WTC11 (cell line): ENCODE results near the gene CST6. TPM values are rescaled to one million over a fixed set of nuclear protein-coding genes. Genes with fewer than 3 reads are reported as not detected.
A peak's percentile ranks its signal among the peaks of the same experiment; 100 is the strongest.
"Not testable (repeated sequence)": the region's sequence is repeated elsewhere in the genome, so short reads cannot be mapped to it uniquely, and the experiment has no call there.

Experiments
- ATAC-seq: fragments of 200-7000 bp; cut with Tn5 transposase; 2 replicates; pipeline ENCODE4 v1.10.0; 2021; ENCODE audit warnings: mild to moderate bottlenecking, moderate library complexity
- CTCF ChIA-PET: fragments of 300-600 bp; sonication (Branson Sonifier 250); formaldehyde crosslinking; loops from one replicate; lab custom pipeline; 2021; ENCODE audit warnings: antibody characterized with exemption; lab: Charles Lee
- POLR2A ChIA-PET: fragments of 350-600 bp; sonication (Branson Sonifier 250); formaldehyde crosslinking; loops from one replicate; lab custom pipeline; 2021; ENCODE audit warnings: antibody characterized with exemption; lab: Charles Lee
- DNase-seq: peaks from one replicate; pipeline ENCODE4 v3.0.0; 2021; ENCODE audit warnings: low spot score
- H3K27ac Mint-ChIP-seq: 2 replicates; pipeline ENCODE4 v1.8.0; 2021; ENCODE audit warnings: mixed read lengths
- H3K27me3 Mint-ChIP-seq: 2 replicates; pipeline ENCODE4 v1.8.0; 2021; ENCODE audit warnings: low read depth, mild to moderate bottlenecking, moderate library complexity, mixed read lengths
- H3K36me3 Mint-ChIP-seq: 2 replicates; pipeline ENCODE4 v1.8.0; 2021; ENCODE audit warnings: mixed read lengths
- H3K4me1 Mint-ChIP-seq: 2 replicates; pipeline ENCODE4 v1.8.0; 2022; ENCODE audit warnings: mixed read lengths
- H3K4me3 Mint-ChIP-seq: 2 replicates; pipeline ENCODE4 v1.8.0; 2021; ENCODE audit warnings: mild to moderate bottlenecking, moderate library complexity, mixed read lengths
- H3K9me3 Mint-ChIP-seq: 2 replicates; pipeline ENCODE4 v1.8.0; 2021; ENCODE audit warnings: mixed read lengths
- CREB1 ChIP-seq: sonication (generic); formaldehyde crosslinking; IDR thresholded peaks from 2 replicates; pipeline ENCODE4 v1.8.0; 2023; ENCODE audit warnings: mild to moderate bottlenecking, missing genetic modification reagents
- FOXK1 ChIP-seq: sonication (generic); formaldehyde crosslinking; IDR thresholded peaks from 2 replicates; pipeline ENCODE4 v1.8.0; 2022; ENCODE audit warnings: mild to moderate bottlenecking, moderate library complexity, missing genetic modification reagents
- HMGA2 ChIP-seq: fragments of 250-450 bp; sonication (Bioruptor Pico); IDR thresholded peaks from 2 replicates; pipeline ENCODE4 v1.4.0; 2021; ENCODE audit warnings: mild to moderate bottlenecking, moderate library complexity
- MXD4 ChIP-seq: fragments of 250-450 bp; sonication (Bioruptor Pico); IDR thresholded peaks from 2 replicates; pipeline ENCODE4 v1.8.0; 2021; ENCODE audit warnings: mild to moderate bottlenecking, moderate library complexity, borderline replicate concordance
- MYBL2 ChIP-seq: sonication (generic); formaldehyde crosslinking; IDR thresholded peaks from 2 replicates; pipeline ENCODE4 v1.8.1; 2023; ENCODE audit warnings: mild to moderate bottlenecking, moderate library complexity, missing genetic modification reagents
- PRRX2 ChIP-seq: fragments of 250-450 bp; sonication (Bioruptor Pico); IDR thresholded peaks from 2 replicates; pipeline ENCODE4 v1.8.0; 2021; ENCODE audit warnings: mild to moderate bottlenecking
- TEAD1 ChIP-seq: sonication (generic); formaldehyde crosslinking; IDR thresholded peaks from 2 replicates; pipeline ENCODE4 v1.8.0; 2022; ENCODE audit warnings: mild to moderate bottlenecking, missing genetic modification reagents
- TP53 ChIP-seq: sonication (generic); formaldehyde crosslinking; IDR thresholded peaks from 2 replicates; pipeline ENCODE4 v1.8.1; 2023; ENCODE audit warnings: mild to moderate bottlenecking, missing genetic modification reagents
- ZNF219 ChIP-seq: sonication (generic); formaldehyde crosslinking; IDR thresholded peaks from 2 replicates; pipeline ENCODE4 v1.8.0; 2023; ENCODE audit warnings: missing genetic modification reagents, mild to moderate bottlenecking, borderline replicate concordance
- ZNF232 ChIP-seq: sonication (generic); formaldehyde crosslinking; IDR thresholded peaks from 2 replicates; pipeline ENCODE4 v1.8.0; 2022; ENCODE audit warnings: mild to moderate bottlenecking, missing genetic modification reagents
- ZNF263 ChIP-seq: sonication (generic); formaldehyde crosslinking; IDR thresholded peaks from 2 replicates; pipeline ENCODE4 v1.8.1; 2022; ENCODE audit warnings: low read depth, mild to moderate bottlenecking, moderate library complexity, missing genetic modification reagents
- ZNF423 ChIP-seq: fragments of 250-450 bp; sonication (Bioruptor Pico); IDR thresholded peaks from 2 replicates; pipeline ENCODE4 v2.1.2; 2022; ENCODE audit warnings: mild to moderate bottlenecking, moderate library complexity
- total RNA-seq: library from RNA; stranded (reverse); gene quantifications from 3 replicates; pipeline ENCODE4 v1.2.3, GENCODE V29; 2021
- TF ChIP-seq, protein P1 (sequence below): sonication (generic); formaldehyde crosslinking; IDR thresholded peaks from 2 replicates; pipeline ENCODE4 v1.8.1; 2023; ENCODE audit warnings: mild to moderate bottlenecking, moderate library complexity, missing genetic modification reagents
- TF ChIP-seq, protein P2 (sequence below): sonication (generic); formaldehyde crosslinking; IDR thresholded peaks from 2 replicates; pipeline ENCODE4 v1.8.0; 2023; ENCODE audit warnings: missing genetic modification reagents, mild to moderate bottlenecking, borderline replicate concordance
- TF ChIP-seq, protein P3 (sequence below): sonication (generic); formaldehyde crosslinking; IDR thresholded peaks from 2 replicates; pipeline ENCODE4 v1.8.1; 2022; ENCODE audit warnings: mild to moderate bottlenecking, moderate library complexity, missing genetic modification reagents
- TF ChIP-seq, protein P4 (sequence below): sonication (generic); formaldehyde crosslinking; IDR thresholded peaks from 2 replicates; pipeline ENCODE4 v1.8.0; 2022; ENCODE audit warnings: mild to moderate bottlenecking, missing genetic modification reagents

The CST6 gene
- total RNA-seq, 1 experiment from 2014 or later: 0.72 TPM

DNA sequence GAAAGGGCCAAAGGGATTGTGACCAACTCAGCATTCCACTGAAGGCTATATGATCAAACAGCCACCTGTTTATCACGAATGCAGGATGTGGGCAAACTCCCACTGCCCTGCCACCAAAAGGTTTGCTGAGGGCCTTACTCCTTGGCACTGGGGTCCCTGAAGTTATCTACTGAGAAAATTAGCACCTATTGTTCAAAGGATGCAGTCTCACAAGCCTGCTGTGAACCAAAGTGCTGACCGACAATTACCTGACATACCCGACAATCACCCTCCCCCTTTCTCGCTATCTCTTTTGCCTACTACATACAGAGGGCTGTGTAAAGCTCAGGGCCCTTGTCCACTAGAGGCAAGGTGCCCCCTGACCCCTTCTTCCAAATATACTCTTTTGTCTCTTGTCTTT lies 1.8 kb upstream of the CST6 start:
- H3K4me1 Mint-ChIP-seq, H3K36me3 Mint-ChIP-seq: not testable (repeated sequence)
- CTCF ChIA-PET: interaction anchor here (0.7 to 2.7 kb wide), 4 partner anchors 12 to 317 kb away, joined by 4 to 12 read pairs (median 4); partner anchors contain the start of gene CCDC85B

DNA sequence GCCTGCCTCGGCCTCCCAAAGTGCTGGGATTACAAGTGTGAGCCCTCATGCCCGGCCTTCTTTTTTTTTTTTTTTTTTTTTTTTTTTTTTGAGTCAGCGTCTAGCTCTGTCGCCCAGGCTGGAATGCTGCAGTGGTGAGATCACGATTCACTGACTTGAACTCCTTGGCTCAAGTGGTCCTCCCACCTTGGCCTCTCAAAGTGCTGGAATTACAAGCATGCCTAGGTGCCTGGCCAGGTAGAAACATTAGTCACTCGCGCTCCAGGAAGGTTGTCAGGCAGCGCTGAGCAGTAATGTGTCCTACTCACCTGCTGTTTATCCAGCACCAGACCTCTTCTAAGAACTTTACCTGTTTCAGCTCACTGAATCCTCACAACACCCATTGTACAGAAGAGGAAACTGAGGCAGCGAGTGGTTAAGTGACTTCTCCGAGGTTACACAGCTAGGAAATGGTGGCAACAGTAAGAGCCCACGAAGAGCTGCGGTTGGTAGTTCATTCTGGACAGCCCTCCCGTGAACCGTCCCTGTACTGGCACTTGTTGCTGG lies 496 bp upstream of the CST6 start:
- no peak overlapping the region for H3K27ac Mint-ChIP-seq
- ATAC-seq (no peak), DNase-seq (no peak)
- H3K27me3 Mint-ChIP-seq: peaks cover 22% of the 10 kb centered on the region
- no peaks in the 10 kb centered on the region for H3K36me3 Mint-ChIP-seq
- no peaks in the 10 kb centered on the region for H3K9me3 Mint-ChIP-seq
- TF ChIP-seq PRRX2 (CRISPR knock-in tag): no peak
- TF ChIP-seq, protein P1, sequence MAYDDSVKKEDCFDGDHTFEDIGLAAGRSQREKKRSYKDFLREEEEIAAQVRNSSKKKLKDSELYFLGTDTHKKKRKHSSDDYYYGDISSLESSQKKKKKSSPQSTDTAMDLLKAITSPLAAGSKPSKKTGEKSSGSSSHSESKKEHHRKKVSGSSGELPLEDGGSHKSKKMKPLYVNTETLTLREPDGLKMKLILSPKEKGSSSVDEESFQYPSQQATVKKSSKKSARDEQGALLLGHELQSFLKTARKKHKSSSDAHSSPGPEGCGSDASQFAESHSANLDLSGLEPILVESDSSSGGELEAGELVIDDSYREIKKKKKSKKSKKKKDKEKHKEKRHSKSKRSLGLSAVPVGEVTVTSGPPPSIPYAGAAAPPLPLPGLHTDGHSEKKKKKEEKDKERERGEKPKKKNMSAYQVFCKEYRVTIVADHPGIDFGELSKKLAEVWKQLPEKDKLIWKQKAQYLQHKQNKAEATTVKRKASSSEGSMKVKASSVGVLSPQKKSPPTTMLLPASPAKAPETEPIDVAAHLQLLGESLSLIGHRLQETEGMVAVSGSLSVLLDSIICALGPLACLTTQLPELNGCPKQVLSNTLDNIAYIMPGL (CRISPR knock-in tag): no peak
- no peak for TF ChIP-seq TP53 (CRISPR knock-in tag)
- TF ChIP-seq MYBL2 (CRISPR knock-in tag): no peak
- ChIA-PET CTCF (interaction anchor here (0.6 to 3.5 kb wide), 10 partner anchors 9 to 231 kb away, joined by 3 to 42 read pairs (median 8); partner anchors contain the start of genes BANF1, EIF1AD, FIBP and MUS81), POLR2A (interaction anchor here (0.6 to 1.5 kb wide), 3 partner anchors 123 to 1247 kb away, joined by 3 read pairs; partner anchors contain the start of genes CFL1 and FIBP)
- peak overlapping the region; percentile 30; the same call in 1 of the 2 replicates for H3K4me3 Mint-ChIP-seq
- peaks cover 8% of the 10 kb centered on the region; the same call in 1 of the 2 replicates for H3K4me1 Mint-ChIP-seq

More for the DNA sequence above, 1.8 kb upstream of the CST6 start:
- H3K27ac Mint-ChIP-seq, H3K9me3 Mint-ChIP-seq, ATAC-seq, POLR2A ChIA-PET, H3K4me3 Mint-ChIP-seq, DNase-seq: not testable (repeated sequence)
- H3K27me3 Mint-ChIP-seq: peaks cover 22% of the 10 kb centered on the region

DNA sequence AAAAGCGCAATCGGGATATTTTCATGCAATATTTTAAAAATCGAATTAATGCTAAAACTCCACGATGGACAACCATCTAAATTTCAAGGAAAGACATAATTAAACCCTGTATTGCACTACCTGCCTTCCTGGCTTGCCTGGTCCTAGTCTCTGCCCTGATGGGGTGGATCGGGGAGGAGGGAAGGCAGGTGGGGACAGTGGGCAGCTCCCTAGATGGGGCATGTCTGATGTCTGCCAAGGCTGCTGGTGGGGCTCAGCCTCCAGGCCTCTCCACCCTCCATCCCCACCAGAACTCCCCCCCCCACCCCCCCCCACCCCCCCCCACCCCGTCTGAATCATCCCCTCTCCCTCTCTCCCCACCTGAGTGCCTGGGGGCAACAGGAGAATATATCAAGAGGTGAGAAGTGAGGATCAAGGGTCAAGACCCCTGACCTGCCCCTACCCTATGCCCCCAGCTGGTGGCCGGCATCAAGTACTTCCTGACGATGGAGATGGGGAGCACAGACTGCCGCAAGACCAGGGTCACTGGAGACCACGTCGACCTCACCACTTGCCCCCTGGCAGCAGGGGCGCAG lies 650 bp downstream of the CST6 start:
- Mint-ChIP-seq H3K27me3 (peaks cover 22% of the 10 kb centered on the region), H3K9me3 (no peaks in the 10 kb centered on the region), H3K36me3 (no peaks in the 10 kb centered on the region), H3K27ac (no peak overlapping the region), H3K4me3 (no peak overlapping the region), H3K4me1 (peaks cover 1% of the 10 kb centered on the region; the same call in 1 of the 2 replicates)
- ChIA-PET CTCF (interaction anchor here (0.6 to 3.5 kb wide), 10 partner anchors 10 to 159 kb away, joined by 3 to 42 read pairs (median 8); partner anchors contain the start of genes BANF1, EIF1AD, FIBP and MUS81), POLR2A (interaction anchor here (0.6 to 1.5 kb wide), 2 partner anchors 124 to 125 kb away, joined by 3 to 8 read pairs; partner anchors contain the start of gene FIBP)
- no peak for DNase-seq
- no peak for ATAC-seq
- TF ChIP-seq HMGA2 (CRISPR knock-in tag): no peak
- TF ChIP-seq, protein P2, sequence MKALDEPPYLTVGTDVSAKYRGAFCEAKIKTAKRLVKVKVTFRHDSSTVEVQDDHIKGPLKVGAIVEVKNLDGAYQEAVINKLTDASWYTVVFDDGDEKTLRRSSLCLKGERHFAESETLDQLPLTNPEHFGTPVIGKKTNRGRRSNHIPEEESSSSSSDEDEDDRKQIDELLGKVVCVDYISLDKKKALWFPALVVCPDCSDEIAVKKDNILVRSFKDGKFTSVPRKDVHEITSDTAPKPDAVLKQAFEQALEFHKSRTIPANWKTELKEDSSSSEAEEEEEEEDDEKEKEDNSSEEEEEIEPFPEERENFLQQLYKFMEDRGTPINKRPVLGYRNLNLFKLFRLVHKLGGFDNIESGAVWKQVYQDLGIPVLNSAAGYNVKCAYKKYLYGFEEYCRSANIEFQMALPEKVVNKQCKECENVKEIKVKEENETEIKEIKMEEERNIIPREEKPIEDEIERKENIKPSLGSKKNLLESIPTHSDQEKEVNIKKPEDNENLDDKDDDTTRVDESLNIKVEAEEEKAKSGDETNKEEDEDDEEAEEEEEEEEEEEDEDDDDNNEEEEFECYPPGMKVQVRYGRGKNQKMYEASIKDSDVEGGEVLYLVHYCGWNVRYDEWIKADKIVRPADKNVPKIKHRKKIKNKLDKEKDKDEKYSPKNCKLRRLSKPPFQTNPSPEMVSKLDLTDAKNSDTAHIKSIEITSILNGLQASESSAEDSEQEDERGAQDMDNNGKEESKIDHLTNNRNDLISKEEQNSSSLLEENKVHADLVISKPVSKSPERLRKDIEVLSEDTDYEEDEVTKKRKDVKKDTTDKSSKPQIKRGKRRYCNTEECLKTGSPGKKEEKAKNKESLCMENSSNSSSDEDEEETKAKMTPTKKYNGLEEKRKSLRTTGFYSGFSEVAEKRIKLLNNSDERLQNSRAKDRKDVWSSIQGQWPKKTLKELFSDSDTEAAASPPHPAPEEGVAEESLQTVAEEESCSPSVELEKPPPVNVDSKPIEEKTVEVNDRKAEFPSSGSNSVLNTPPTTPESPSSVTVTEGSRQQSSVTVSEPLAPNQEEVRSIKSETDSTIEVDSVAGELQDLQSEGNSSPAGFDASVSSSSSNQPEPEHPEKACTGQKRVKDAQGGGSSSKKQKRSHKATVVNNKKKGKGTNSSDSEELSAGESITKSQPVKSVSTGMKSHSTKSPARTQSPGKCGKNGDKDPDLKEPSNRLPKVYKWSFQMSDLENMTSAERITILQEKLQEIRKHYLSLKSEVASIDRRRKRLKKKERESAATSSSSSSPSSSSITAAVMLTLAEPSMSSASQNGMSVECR (CRISPR knock-in tag): no peak
- no peak for TF ChIP-seq ZNF219 (CRISPR knock-in tag)
- TF ChIP-seq TP53 (CRISPR knock-in tag): no peak
- no peak for TF ChIP-seq ZNF423 (CRISPR knock-in tag)

DNA sequence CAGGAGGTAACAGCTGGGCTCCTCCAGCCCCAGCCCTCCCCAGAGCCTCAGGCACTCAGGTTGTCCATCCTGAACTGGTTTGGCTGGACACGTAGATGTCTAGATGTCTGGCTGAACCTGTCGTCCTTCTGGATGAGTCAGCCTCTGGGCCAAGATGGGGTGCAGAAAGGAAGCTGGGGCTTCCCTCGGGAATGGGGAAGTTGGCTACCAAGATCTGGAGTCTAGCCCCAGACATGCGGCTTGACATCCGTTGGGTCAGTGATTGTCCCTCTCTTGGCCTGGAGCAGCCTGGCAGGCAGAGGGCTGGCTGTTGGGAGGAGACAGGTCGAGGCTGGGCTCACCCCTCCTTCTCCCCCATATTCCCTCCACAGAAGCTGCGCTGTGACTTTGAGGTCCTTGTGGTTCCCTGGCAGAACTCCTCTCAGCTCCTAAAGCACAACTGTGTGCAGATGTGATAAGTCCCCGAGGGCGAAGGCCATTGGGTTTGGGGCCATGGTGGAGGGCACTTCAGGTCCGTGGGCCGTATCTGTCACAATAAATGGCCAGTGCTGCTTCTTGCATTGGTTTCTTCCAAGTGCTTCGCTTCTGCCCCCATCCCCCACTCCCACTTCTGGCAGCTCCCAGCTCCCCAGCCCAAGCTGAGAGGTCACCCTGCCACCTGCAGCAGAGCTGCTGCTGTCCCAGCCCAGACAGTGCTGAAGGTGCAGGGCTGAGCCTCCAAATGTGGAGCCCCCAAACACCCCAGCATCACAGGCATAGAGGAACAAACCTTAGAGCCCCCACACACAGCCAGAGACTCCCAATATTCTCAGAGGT lies 1.3 kb downstream of the CST6 start:
- ATAC-seq (no peak), DNase-seq (no peak)
- Mint-ChIP-seq H3K36me3 (no peaks in the 10 kb centered on the region), H3K4me3 (no peak overlapping the region), H3K27ac (no peak overlapping the region), H3K27me3 (peaks cover 22% of the 10 kb centered on the region), H3K4me1 (no peaks in the 10 kb centered on the region), H3K9me3 (no peaks in the 10 kb centered on the region)
- CTCF ChIA-PET: interaction anchor here (0.6 to 3.5 kb wide), 7 partner anchors 9 to 154 kb away, joined by 3 to 42 read pairs (median 7); partner anchors contain the start of gene FIBP
- TF ChIP-seq TEAD1 (CRISPR knock-in tag): no peak
- no peak for TF ChIP-seq ZNF219 (CRISPR knock-in tag)
- no peak for TF ChIP-seq ZNF263 (CRISPR knock-in tag)
- no peak for TF ChIP-seq MXD4 (CRISPR knock-in tag)
- no peak for TF ChIP-seq ZNF232 (CRISPR knock-in tag)
- TF ChIP-seq, protein P3, sequence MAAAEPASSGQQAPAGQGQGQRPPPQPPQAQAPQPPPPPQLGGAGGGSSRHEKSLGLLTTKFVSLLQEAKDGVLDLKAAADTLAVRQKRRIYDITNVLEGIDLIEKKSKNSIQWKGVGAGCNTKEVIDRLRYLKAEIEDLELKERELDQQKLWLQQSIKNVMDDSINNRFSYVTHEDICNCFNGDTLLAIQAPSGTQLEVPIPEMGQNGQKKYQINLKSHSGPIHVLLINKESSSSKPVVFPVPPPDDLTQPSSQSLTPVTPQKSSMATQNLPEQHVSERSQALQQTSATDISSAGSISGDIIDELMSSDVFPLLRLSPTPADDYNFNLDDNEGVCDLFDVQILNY (CRISPR knock-in tag): no peak
- TF ChIP-seq, protein P4, sequence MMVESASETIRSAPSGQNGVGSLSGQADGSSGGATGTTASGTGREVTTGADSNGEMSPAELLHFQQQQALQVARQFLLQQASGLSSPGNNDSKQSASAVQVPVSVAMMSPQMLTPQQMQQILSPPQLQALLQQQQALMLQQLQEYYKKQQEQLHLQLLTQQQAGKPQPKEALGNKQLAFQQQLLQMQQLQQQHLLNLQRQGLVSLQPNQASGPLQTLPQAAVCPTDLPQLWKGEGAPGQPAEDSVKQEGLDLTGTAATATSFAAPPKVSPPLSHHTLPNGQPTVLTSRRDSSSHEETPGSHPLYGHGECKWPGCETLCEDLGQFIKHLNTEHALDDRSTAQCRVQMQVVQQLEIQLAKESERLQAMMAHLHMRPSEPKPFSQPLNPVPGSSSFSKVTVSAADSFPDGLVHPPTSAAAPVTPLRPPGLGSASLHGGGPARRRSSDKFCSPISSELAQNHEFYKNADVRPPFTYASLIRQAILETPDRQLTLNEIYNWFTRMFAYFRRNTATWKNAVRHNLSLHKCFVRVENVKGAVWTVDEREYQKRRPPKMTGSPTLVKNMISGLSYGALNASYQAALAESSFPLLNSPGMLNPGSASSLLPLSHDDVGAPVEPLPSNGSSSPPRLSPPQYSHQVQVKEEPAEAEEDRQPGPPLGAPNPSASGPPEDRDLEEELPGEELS: no peak
- TF ChIP-seq ZNF423 (CRISPR knock-in tag): no peak
- TF ChIP-seq CREB1: no peak
- no peak for TF ChIP-seq FOXK1 (CRISPR knock-in tag)
- POLR2A ChIA-PET: interaction anchor here (0.6 kb wide), 1 partner anchor 124 kb away, joined by 8 read pairs; no protein-coding TSS in a partner anchor
